ENCODE measurements around the gene NME4.

Gene NME4

GRCh38 chr16:424033-424622 lies 27.1 kb downstream of the NME4 start:
- TF ChIP-seq CTCF (IDR thresholded peaks at IDR 0.05; ENCODE audit: insufficient read depth, missing control alignments): no peak
- FAIRE-seq: no peak
- DNase-seq (ENCODE audit: insufficient read length, low spot score): no peak

GRCh38 chr16:424623-425081 lies 27.7 kb downstream of the NME4 start:
- DNase-seq (ENCODE audit: insufficient read length, low spot score): no peak
- FAIRE-seq: no peak
- TF ChIP-seq CTCF (IDR thresholded peaks at IDR 0.05; ENCODE audit: insufficient read depth, missing control alignments): no peak

GRCh38 chr16:425082-425718 lies 28.2 kb downstream of the NME4 start, which contains the start of gene RAB11FIP3:
Gene RAB11FIP3, plus strand, starts transcription at chr16:425649. Its CDS starts 358 bp downstream, at chr16:426007.
- peak; percentile 19 for TF ChIP-seq CTCF (IDR thresholded peaks at IDR 0.05; ENCODE audit: insufficient read depth, missing control alignments)
- DNase-seq (ENCODE audit: insufficient read length, low spot score) (peak; percentile 92), FAIRE-seq (no peak)

- no peak for DNase-seq (ENCODE audit: insufficient read length, low spot score)
- no peak for TF ChIP-seq CTCF (IDR thresholded peaks at IDR 0.05; ENCODE audit: insufficient read depth, missing control alignments)
- FAIRE-seq: no peak
These were observed 28.7 kb downstream of the NME4 start for GRCh38 chr16:425740-426114.

- FAIRE-seq (no peak), DNase-seq (ENCODE audit: insufficient read length, low spot score) (no peak)
These were observed 29.3 kb downstream of the NME4 start for GRCh38 chr16:426115-426905.

GRCh38 chr16:426906-427249 lies 29.9 kb downstream of the NME4 start:
- no peak for TF ChIP-seq CTCF (IDR thresholded peaks at IDR 0.05; ENCODE audit: insufficient read depth, missing control alignments)
- DNase-seq (ENCODE audit: insufficient read length, low spot score) (no peak), FAIRE-seq (no peak)

More at GRCh38 chr16:426115-426905, 29.3 kb downstream of the NME4 start:
- TF ChIP-seq CTCF (IDR thresholded peaks at IDR 0.05; ENCODE audit: insufficient read depth, missing control alignments): no peak
